A549 (cell line): Measurements from ENCODE around the gene UFC1. TPM values are rescaled to one million over a fixed set of nuclear protein-coding genes. Genes with fewer than 3 reads are reported as not detected.

Source experiments
- ATAC-seq, 2 experiments: fragments of 200-7000 bp in 1 of 2; fragments of >200 bp in 1 of 2; cut with Nextera tagmentation in 1 of 2; cut with Tn5 transposase in 1 of 2; 3 replicates each; pipeline versions ENCODE4 v1.8.0 to v1.9.1; 2018 to 2020; ENCODE audit warnings: mild to moderate bottlenecking in 1 of 2, moderate library complexity in 1 of 2
- CTCF ChIA-PET: fragments of 300-600 bp; sonication (Branson Sonifier 250); formaldehyde crosslinking; extraction: SDS; loops from one replicate; lab custom pipeline; 2021; ENCODE audit warnings: antibody characterized with exemption, inconsistent platforms; lab: Yijun Ruan, JAX
- POLR2A ChIA-PET: fragments of 350-600 bp; formaldehyde crosslinking; extraction: SDS; loops from one replicate; lab custom pipeline; 2021; ENCODE audit warnings: antibody characterized with exemption, inconsistent platforms; lab: Yijun Ruan, JAX
- DNase-seq, 2 experiments: peaks; one replicate each; pipeline versions ENCODE4 v3.0.0 to v3.0.0-alpha.2; 2011 to 2016; ENCODE audit warnings: low read depth in 1 of 2, low spot score in 1 of 2
- FAIRE-seq: peaks from 2 replicates; lab custom pipeline; 2011; peaks lifted over from hg19 to GRCh38; lab: Jason Lieb, UNC
- H3K27ac ChIP-seq, 2 experiments: fragments of >200 bp; sonication (Bioruptor Twin); formaldehyde crosslinking; 3 replicates each; pipeline ENCODE4 v1.5.1; 2016 to 2017
- H3K4me1 ChIP-seq: fragments of >200 bp; sonication (Bioruptor Twin); formaldehyde crosslinking; 3 replicates; pipeline ENCODE4 v1.6.1; 2016
- H3K4me2 ChIP-seq: fragments of >200 bp; sonication (Bioruptor Twin); formaldehyde crosslinking; 3 replicates; pipeline ENCODE4 v1.6.1; 2016
- H3K4me3 ChIP-seq: fragments of >200 bp; sonication (Bioruptor Twin); formaldehyde crosslinking; 3 replicates; pipeline ENCODE4 v1.5.1; 2016
- H3K9me3 ChIP-seq: fragments of >200 bp; sonication (Bioruptor Twin); formaldehyde crosslinking; 3 replicates; pipeline ENCODE4 v1.6.1; 2016
- CBX8 ChIP-seq: fragments of 200-600 bp; sonication (generic); IDR thresholded peaks from 2 replicates; pipeline ENCODE4 v1.6.1; 2016
- CTCF ChIP-seq: fragments of >200 bp; sonication (Bioruptor Twin); formaldehyde crosslinking; IDR thresholded peaks from 3 replicates; pipeline ENCODE4 v1.5.1; 2016
- EHMT2 ChIP-seq: fragments of 200-600 bp; sonication (generic); IDR thresholded peaks from 2 replicates; pipeline ENCODE4 v1.6.1; 2016; ENCODE audit warnings: antibody characterized with exemption, low read depth, mild to moderate bottlenecking, moderate library complexity
- EP300 ChIP-seq, 2 experiments: fragments of >200 bp; sonication (Bioruptor Twin); formaldehyde crosslinking; IDR thresholded peaks; 2 replicates in 1 of 2; 3 replicates in 1 of 2; pipeline ENCODE4 v1.6.1; 2016 to 2017
- FOSB ChIP-seq: fragments of 250-450 bp; sonication (Bioruptor Pico); IDR thresholded peaks from 2 replicates; pipeline ENCODE4 v1.5.0; 2020; ENCODE audit warnings: mild to moderate bottlenecking, moderate library complexity
- FOSL2 ChIP-seq, 2 experiments: fragments of 450-650 bp in 1 of 2; fragments of >200 bp in 1 of 2; sonication (Bioruptor Twin) in 1 of 2; formaldehyde crosslinking; IDR thresholded peaks; 2 replicates each; pipeline versions ENCODE4 v1.5.0 to v1.6.1; 2016 to 2020; ENCODE audit warnings: mild to moderate bottlenecking in 1 of 2, moderate library complexity in 1 of 2
- GATA3 ChIP-seq: IDR thresholded peaks from 2 replicates; pipeline ENCODE4 v1.6.1; 2012; ENCODE audit warnings: borderline replicate concordance
- HES2 ChIP-seq: fragments of >200 bp; sonication (Bioruptor Twin); formaldehyde crosslinking; IDR thresholded peaks from 2 replicates; pipeline ENCODE4 v1.6.1; 2016
- HOXB13 ChIP-seq: fragments of 250-450 bp; sonication (Bioruptor Pico); IDR thresholded peaks from 2 replicates; pipeline ENCODE4 v1.5.0; 2020; ENCODE audit warnings: low read depth, mild to moderate bottlenecking, moderate library complexity
- KDM1A ChIP-seq: fragments of 200-600 bp; sonication (generic); IDR thresholded peaks from 2 replicates; pipeline ENCODE4 v1.6.1; 2016; ENCODE audit warnings: low read depth, mild to moderate bottlenecking
- MAX ChIP-seq: IDR thresholded peaks from 2 replicates; pipeline ENCODE4 v1.6.1; 2012
- MYC ChIP-seq: IDR thresholded peaks from 2 replicates; pipeline ENCODE4 v1.6.1; 2012; ENCODE audit warnings: mild to moderate bottlenecking, inconsistent platforms, low read length, improper control_type of control experiment, borderline replicate concordance
- PBX3 ChIP-seq: IDR thresholded peaks from 2 replicates; pipeline ENCODE4 v1.6.1; 2012
- PHF8 ChIP-seq: fragments of 200-600 bp; sonication (generic); IDR thresholded peaks from 2 replicates; pipeline ENCODE4 v1.6.1; 2016; ENCODE audit warnings: low read depth, mild to moderate bottlenecking, antibody characterized with exemption, moderate library complexity, borderline replicate concordance
- RAD21 ChIP-seq, 2 experiments: fragments of >200 bp in 1 of 2; sonication (Bioruptor Twin) in 1 of 2; formaldehyde crosslinking in 1 of 2; IDR thresholded peaks in 1 of 2; conservative IDR thresholded peaks in 1 of 2; 2 replicates in 1 of 2; 3 replicates in 1 of 2; pipeline ENCODE4 v1.6.1; 2012 to 2018; ENCODE audit warnings: inconsistent platforms in 1 of 2
- SREBF2 ChIP-seq: fragments of 450-650 bp; IDR thresholded peaks from 2 replicates; pipeline ENCODE4 v1.6.1; 2014; ENCODE audit warnings: mild to moderate bottlenecking, moderate library complexity
- TFCP2L1 ChIP-seq: fragments of 250-450 bp; sonication (Bioruptor Pico); IDR thresholded peaks from 2 replicates; pipeline ENCODE4 v1.5.0; 2021; ENCODE audit warnings: mild to moderate bottlenecking
- TP53 ChIP-seq: fragments of 250-450 bp; sonication (Bioruptor Pico); IDR thresholded peaks from 2 replicates; pipeline ENCODE4 v1.5.0; 2021; ENCODE audit warnings: mild to moderate bottlenecking, moderate library complexity
- ZC3H11A ChIP-seq: fragments of 450-650 bp; IDR thresholded peaks from 2 replicates; pipeline ENCODE4 v1.6.1; 2014; ENCODE audit warnings: antibody characterized with exemption, mild to moderate bottlenecking
- ZNF302 ChIP-seq: fragments of 250-450 bp; sonication (Bioruptor Pico); IDR thresholded peaks from 2 replicates; pipeline ENCODE4 v1.9.0; 2021; ENCODE audit warnings: inconsistent platforms, mild to moderate bottlenecking, moderate library complexity
- WGBS: methylation state at CpG from one replicate; pipeline ENCODE4 v1.1.6; 2017; ENCODE audit errors: missing lambda C conversion rate; 5-methylcytosine and 5-hydroxymethylcytosine counted together
- polyA plus RNA-seq, 4 experiments: library from polyadenylated mRNA; depleted of rRNA in 3 of 4; stranded (reverse); fragments of >200 nt; fragmentation: RNase III in 1 of 4; extraction: RNeasy Plus Mini Kit Qiagen cat#74134 plus additional on column Dnase treatment in 1 of 4; gene quantifications; 2 replicates in 3 of 4; 3 replicates in 1 of 4; pipeline ENCODE4 v1.2.3, GENCODE V29; 2011 to 2017

UFC1 gene
- polyA plus RNA-seq, 2 of the 4 experiments (the other 2 are of a cell fraction): 115 to 153 TPM

- TF ChIP-seq FOSL2 (IDR thresholded peaks at IDR 0.05): no peak
- no peak for TF ChIP-seq FOSL2 (CRISPR knock-in tag; IDR thresholded peaks at IDR 0.05)
- TF ChIP-seq TP53 (CRISPR knock-in tag): no peak
- no peak for TF ChIP-seq CBX8
Measured at GRCh38 chr1:161168906-161169305, 15.1 kb downstream of the UFC1 start (continued).

- H3K4me3 ChIP-seq: no peak overlapping the region
- ATAC-seq (no peak), DNase-seq (no peak), FAIRE-seq (no peak)
- no peak overlapping the region for H3K27ac ChIP-seq
- no peak for TF ChIP-seq HOXB13 (CRISPR knock-in tag)
- no peak for TF ChIP-seq EHMT2
- no peak for TF ChIP-seq ZC3H11A
- TF ChIP-seq CTCF: peak; percentile 10; the same call in 1 of the 3 replicates
- POLR2A ChIA-PET: no interaction called here
- no peaks in the 10 kb centered on the region for H3K9me3 ChIP-seq
- WGBS: 72% methylated on average over 5 of the region's 5 CpGs
- CTCF ChIA-PET: interaction anchor here (0.6 to 3.2 kb wide), 5 partner anchors 10 to 37 kb away, joined by 3 to 14 read pairs (median 7); partner anchors contain the start of gene USP21
- H3K4me1 ChIP-seq: peaks cover 11% of the 10 kb centered on the region; the same call in 2 of the 3 replicates
- no peak overlapping the region for H3K4me2 ChIP-seq
Measured at GRCh38 chr1:161171191-161171590, 17.4 kb downstream of the UFC1 start.

- Histone ChIP-seq H3K9me3 (no peaks in the 10 kb centered on the region), H3K4me1 (peaks cover 15% of the 10 kb centered on the region; the same call in 2 of the 3 replicates), H3K4me2 (no peak overlapping the region), H3K4me3 (no peak overlapping the region), H3K27ac (no peak overlapping the region)
- POLR2A ChIA-PET: interaction anchor here (0.6 kb wide), 1 partner anchor 112 kb away, joined by 3 read pairs; no protein-coding TSS in a partner anchor
- 93% methylated on average over 12 of the region's 12 CpGs for WGBS
- FAIRE-seq (no peak), DNase-seq (no peak), ATAC-seq (no peak)
- CTCF ChIA-PET: interaction anchor here (0.6 to 3.2 kb wide), 5 partner anchors 10 to 37 kb away, joined by 3 to 14 read pairs (median 7); partner anchors contain the start of gene USP21
- no peak for TF ChIP-seq EP300 (IDR thresholded peaks at IDR 0.05)
- no peak for TF ChIP-seq MAX
- no peak for TF ChIP-seq HES2
- TF ChIP-seq EHMT2: no peak
- TF ChIP-seq FOSB (CRISPR knock-in tag): no peak
- TF ChIP-seq MYC: no peak
- TF ChIP-seq SREBF2: no peak
- TF ChIP-seq TFCP2L1 (CRISPR knock-in tag): no peak
Measured at GRCh38 chr1:161171696-161172095, 17.9 kb downstream of the UFC1 start.

- WGBS: 95% methylated on average over 1 of the region's 1 CpG
- FAIRE-seq (no peak), DNase-seq (no peak), ATAC-seq (no peak)
- Histone ChIP-seq H3K27ac (no peak overlapping the region), H3K4me1 (peaks cover 12% of the 10 kb centered on the region; the same call in 2 of the 3 replicates), H3K4me3 (no peak overlapping the region), H3K9me3 (no peaks in the 10 kb centered on the region), H3K4me2 (no peak overlapping the region)
- POLR2A ChIA-PET: interaction anchor here (0.6 kb wide), 1 partner anchor 112 kb away, joined by 3 read pairs; no protein-coding TSS in a partner anchor
- TF ChIP-seq ZNF302 (CRISPR knock-in tag) (no peak), GATA3 (no peak), PHF8 (no peak), EP300 (IDR thresholded peaks at IDR 0.05) (no peak), KDM1A (no peak), EHMT2 (no peak), PBX3 (no peak), FOSB (CRISPR knock-in tag) (no peak), MYC (no peak), MAX (no peak), RAD21 (conservative IDR thresholded peaks at IDR 0.05 in 1 of 2, IDR thresholded peaks at IDR 0.05 in 1 of 2) (no peak)
- CTCF ChIA-PET: interaction anchor here (3.2 kb wide), 1 partner anchor 20 kb away, joined by 14 read pairs; no protein-coding TSS in a partner anchor
Measured at GRCh38 chr1:161172349-161172748, 18.6 kb downstream of the UFC1 start.
